Keratinocyte (primary cell): Measurements from ENCODE around the gene PLK1. TPM values are rescaled to one million over a fixed set of nuclear protein-coding genes. Genes with fewer than 3 reads are reported as not detected.

Experiments
- DNase-seq: peaks from one replicate; pipeline ENCODE4 v3.0.0-alpha.2; 2011; ENCODE audit warnings: low read depth, missing footprints, low spot score
- FAIRE-seq: peaks from 2 replicates; lab custom pipeline; 2011; peaks lifted over from hg19 to GRCh38; lab: Jason Lieb, UNC
- H2AFZ ChIP-seq: 2 replicates; pipeline ENCODE4 v1.6.0; 2012; ENCODE audit warnings: low read length, control low read depth, inconsistent platforms; ENCODE audit not compliant: control insufficient read depth
- H3K27ac ChIP-seq: 2 replicates; pipeline ENCODE4 v1.5.1; 2011; ENCODE audit warnings: low read length; ENCODE audit not compliant: control insufficient read depth, insufficient read depth
- H3K27me3 ChIP-seq: 3 replicates; pipeline ENCODE4 v1.6.0; 2011; ENCODE audit warnings: low read length; ENCODE audit not compliant: control insufficient read depth, insufficient read depth; ENCODE audit errors: extremely low read depth
- H3K36me3 ChIP-seq, 2 experiments: 2 replicates in 1 of 2; 3 replicates in 1 of 2; pipeline ENCODE4 v1.5.1; 2011; ENCODE audit warnings: low read length in 2 of 2, mild to moderate bottlenecking in 1 of 2; ENCODE audit not compliant: control insufficient read depth in 2 of 2, insufficient read depth in 2 of 2; ENCODE audit errors: extremely low read depth in 1 of 2
- H3K4me1 ChIP-seq: 3 replicates; pipeline ENCODE4 v1.5.1; 2011; ENCODE audit warnings: low read length; ENCODE audit not compliant: control insufficient read depth, insufficient read depth; ENCODE audit errors: extremely low read depth
- H3K4me2 ChIP-seq: 3 replicates; pipeline ENCODE4 v1.6.0; 2011; ENCODE audit warnings: low read depth, low read length; ENCODE audit not compliant: control insufficient read depth, insufficient read depth; ENCODE audit errors: extremely low read depth
- H3K4me3 ChIP-seq, 3 experiments: fragments of 200-600 bp in 1 of 3; sonication (generic) in 1 of 3; 2 replicates in 2 of 3; 3 replicates in 1 of 3; pipeline ENCODE4 v1.5.1; 2011 to 2016; ENCODE audit warnings: low read length in 3 of 3, mild to moderate bottlenecking in 3 of 3, control low read depth in 2 of 3, inconsistent platforms in 1 of 3, low read depth in 1 of 3, mixed read lengths in 1 of 3, mixed run types in 1 of 3, moderate library complexity in 1 of 3; ENCODE audit not compliant: control insufficient read depth in 2 of 3, insufficient read depth in 2 of 3; ENCODE audit errors: extremely low read depth in 1 of 3
- H3K79me2 ChIP-seq: 2 replicates; pipeline ENCODE4 v1.6.0; 2012; ENCODE audit warnings: low read length; ENCODE audit not compliant: control insufficient read depth, insufficient read depth
- H3K9ac ChIP-seq: 3 replicates; pipeline ENCODE4 v1.6.0; 2011; ENCODE audit warnings: low read length; ENCODE audit not compliant: control insufficient read depth, insufficient read depth; ENCODE audit errors: extremely low read depth
- H3K9me1 ChIP-seq: 3 replicates; pipeline ENCODE4 v1.6.0; 2011; ENCODE audit warnings: low read length; ENCODE audit not compliant: control insufficient read depth, insufficient read depth; ENCODE audit errors: extremely low read depth
- H3K9me3 ChIP-seq: 2 replicates; pipeline ENCODE4 v1.5.1; 2012; ENCODE audit warnings: low read depth, low read length; ENCODE audit not compliant: control insufficient read depth
- H4K20me1 ChIP-seq: 3 replicates; pipeline ENCODE4 v1.6.0; 2011; ENCODE audit warnings: low read length; ENCODE audit not compliant: control insufficient read depth, insufficient read depth; ENCODE audit errors: extremely low read depth
- EZH2 ChIP-seq: IDR thresholded peaks from one replicate; pipeline ENCODE4 v1.6.1; 2012; ENCODE audit warnings: inconsistent platforms, mild to moderate bottlenecking, low read length, moderate library complexity
- dilution Hi-C: fragments of 300-500 bp; cut with MboI; formaldehyde crosslinking; loops from one replicate; pipeline ENCODE4 v1.7.0; 2020; ENCODE audit warnings: low sequenced_read_pairs; ENCODE audit not compliant: extremely low pct_ligation_motif_present
- polyA plus RNA-seq, 5 experiments: library from polyadenylated mRNA; depleted of rRNA in 3 of 5; stranded (reverse) in 3 of 5; stranded (forward) in 1 of 5; unstranded in 1 of 5; fragments of >200 nt; gene quantifications; 1 replicate in 1 of 5; 2 replicates in 3 of 5; 3 replicates in 1 of 5; pipeline versions ENCODE4 v1.2.1 to v1.2.3, GENCODE V29; 2011 to 2012; ENCODE audit warnings: missing spikeins in 2 of 5, low read depth in 1 of 5, low replicate concordance in 1 of 5
- TF ChIP-seq, protein P1 (sequence below), 3 experiments: IDR thresholded peaks in 1 of 3; conservative IDR thresholded peaks in 1 of 3; optimal IDR thresholded peaks in 1 of 3; 2 replicates in 2 of 3; 3 replicates in 1 of 3; pipeline versions ENCODE3 to v1.5.1; 2011; ENCODE audit warnings: low read length in 3 of 3, mild to moderate bottlenecking in 3 of 3, moderate library complexity in 2 of 3, control low read depth in 1 of 3, inconsistent platforms in 1 of 3; ENCODE audit not compliant: insufficient read depth in 2 of 3; ENCODE audit errors: extremely low read depth in 1 of 3

The PLK1 gene
- polyA plus RNA-seq, 1 donor (not counting 4 experiments of a cell fraction or from before 2014, with no cell fraction given) = 21.2 TPM

GRCh38 chr16:23706439-23706838, 27.8 kb downstream of the PLK1 start:
- H3K4me3 ChIP-seq = no peak overlapping the region
- H3K36me3 ChIP-seq = no peaks in the 10 kb centered on the region
- H4K20me1 ChIP-seq = no peaks in the 10 kb centered on the region
- H3K9me3 ChIP-seq = peaks cover 7% of the 10 kb centered on the region
- no peaks in the 10 kb centered on the region for H3K9me1 ChIP-seq
- TF ChIP-seq, protein P1, sequence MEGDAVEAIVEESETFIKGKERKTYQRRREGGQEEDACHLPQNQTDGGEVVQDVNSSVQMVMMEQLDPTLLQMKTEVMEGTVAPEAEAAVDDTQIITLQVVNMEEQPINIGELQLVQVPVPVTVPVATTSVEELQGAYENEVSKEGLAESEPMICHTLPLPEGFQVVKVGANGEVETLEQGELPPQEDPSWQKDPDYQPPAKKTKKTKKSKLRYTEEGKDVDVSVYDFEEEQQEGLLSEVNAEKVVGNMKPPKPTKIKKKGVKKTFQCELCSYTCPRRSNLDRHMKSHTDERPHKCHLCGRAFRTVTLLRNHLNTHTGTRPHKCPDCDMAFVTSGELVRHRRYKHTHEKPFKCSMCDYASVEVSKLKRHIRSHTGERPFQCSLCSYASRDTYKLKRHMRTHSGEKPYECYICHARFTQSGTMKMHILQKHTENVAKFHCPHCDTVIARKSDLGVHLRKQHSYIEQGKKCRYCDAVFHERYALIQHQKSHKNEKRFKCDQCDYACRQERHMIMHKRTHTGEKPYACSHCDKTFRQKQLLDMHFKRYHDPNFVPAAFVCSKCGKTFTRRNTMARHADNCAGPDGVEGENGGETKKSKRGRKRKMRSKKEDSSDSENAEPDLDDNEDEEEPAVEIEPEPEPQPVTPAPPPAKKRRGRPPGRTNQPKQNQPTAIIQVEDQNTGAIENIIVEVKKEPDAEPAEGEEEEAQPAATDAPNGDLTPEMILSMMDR (optimal IDR thresholded peaks at IDR 0.05 in 1 of 3, IDR thresholded peaks at IDR 0.05 in 1 of 3, conservative IDR thresholded peaks at IDR 0.05 in 1 of 3; ENCODE audit: extremely low read depth in 1 of 3, insufficient read depth in 2 of 3, low read length in 3 of 3) = no peak
- TF ChIP-seq EZH2 = no peak
- H3K27ac ChIP-seq = no peak overlapping the region
- no peaks in the 10 kb centered on the region for H3K79me2 ChIP-seq
- no peak for DNase-seq
- peaks cover 2% of the 10 kb centered on the region for H3K27me3 ChIP-seq
- no peak for FAIRE-seq
- no peak overlapping the region for H3K4me2 ChIP-seq
- dilution Hi-C loops = no loop called here
- no peak overlapping the region for H3K9ac ChIP-seq
- no peak overlapping the region for H2AFZ ChIP-seq
- no peaks in the 10 kb centered on the region for H3K4me1 ChIP-seq

DNA sequence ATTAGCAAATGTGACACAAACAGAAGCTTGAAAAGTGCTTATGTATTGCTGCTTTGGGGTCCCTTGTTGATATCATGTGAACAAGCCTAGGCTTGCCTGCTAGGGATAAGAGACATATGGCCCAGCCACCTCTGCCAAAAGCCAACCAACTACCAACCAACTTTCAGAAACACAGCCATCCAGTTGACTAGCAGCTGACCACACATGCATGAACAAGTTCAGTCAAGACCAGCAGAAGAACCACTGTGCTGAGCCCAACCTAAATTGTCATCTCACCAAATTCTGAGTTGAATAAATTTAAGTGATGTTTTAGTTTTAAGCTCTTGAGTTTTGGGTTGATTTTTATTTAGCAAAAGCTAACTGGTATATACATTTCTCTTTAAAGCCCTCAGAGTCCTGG, 30.8 kb downstream of the PLK1 start:
- dilution Hi-C loops = no loop called here
- Histone ChIP-seq H4K20me1 (no peaks in the 10 kb centered on the region), H3K36me3 (no peaks in the 10 kb centered on the region), H3K4me1 (no peaks in the 10 kb centered on the region), H2AFZ (no peak overlapping the region), H3K79me2 (no peaks in the 10 kb centered on the region), H3K27me3 (peaks cover 27% of the 10 kb centered on the region), H3K9me3 (peaks cover 7% of the 10 kb centered on the region), H3K4me3 (no peak overlapping the region), H3K27ac (no peak overlapping the region), H3K4me2 (no peak overlapping the region), H3K9ac (no peak overlapping the region), H3K9me1 (no peaks in the 10 kb centered on the region)
- DNase-seq (no peak), FAIRE-seq (no peak)
- no peak for TF ChIP-seq EZH2
- TF ChIP-seq, protein P1 (optimal IDR thresholded peaks at IDR 0.05 in 1 of 3, IDR thresholded peaks at IDR 0.05 in 1 of 3, conservative IDR thresholded peaks at IDR 0.05 in 1 of 3; ENCODE audit: extremely low read depth in 1 of 3, insufficient read depth in 2 of 3, low read length in 3 of 3) = no peak
